Parathyroid adenoma (tissue), 2 donors: Measurements from ENCODE around the gene SLC24A3.

Experiments
- H2AFZ ChIP-seq: fragments of 300-600 bp; sonication (generic); one replicate; pipeline ENCODE4 v1.7.0; 2017; ENCODE audit warnings: antibody characterized with exemption, mild to moderate bottlenecking
- H3K27ac ChIP-seq: fragments of 300-600 bp; sonication (generic); one replicate; pipeline ENCODE4 v1.7.0; 2017
- H3K27me3 ChIP-seq: fragments of 300-600 bp; sonication (generic); one replicate; pipeline ENCODE4 v1.7.0; 2017; ENCODE audit warnings: low read length; ENCODE audit not compliant: control insufficient read depth, insufficient read depth
- H3K36me3 ChIP-seq: fragments of 300-600 bp; sonication (generic); one replicate; pipeline ENCODE4 v1.7.0; 2017; ENCODE audit warnings: low read length; ENCODE audit not compliant: control insufficient read depth, insufficient read depth
- H3K4me1 ChIP-seq: fragments of 300-600 bp; sonication (generic); one replicate; pipeline ENCODE4 v1.7.0; 2017; ENCODE audit warnings: control low read depth
- H3K4me2 ChIP-seq: fragments of 300-600 bp; sonication (generic); one replicate; pipeline ENCODE4 v1.7.0; 2017; ENCODE audit warnings: low read length
- H3K4me3 ChIP-seq: fragments of 300-600 bp; sonication (generic); one replicate; pipeline ENCODE4 v1.7.0; 2017; ENCODE audit warnings: low read depth, low read length
- H3K79me2 ChIP-seq: fragments of 300-600 bp; sonication (generic); one replicate; pipeline ENCODE4 v1.7.0; 2017; ENCODE audit warnings: control low read depth
- H3K9ac ChIP-seq: fragments of 300-600 bp; sonication (generic); one replicate; pipeline ENCODE4 v1.7.0; 2017; ENCODE audit warnings: mild to moderate bottlenecking
- H3K9me3 ChIP-seq: fragments of 300-600 bp; sonication (generic); one replicate; pipeline ENCODE4 v1.7.0; 2017; ENCODE audit warnings: low read length; ENCODE audit not compliant: control insufficient read depth
- TF ChIP-seq, protein P1 (sequence below): fragments of 300-600 bp; sonication (generic); IDR thresholded peaks from one replicate; pipeline ENCODE4 v1.7.0; 2017; ENCODE audit warnings: antibody characterized with exemption, mild to moderate bottlenecking
- donor health status: primary hyperparathyroidism.

The SLC24A3 gene

DNA sequence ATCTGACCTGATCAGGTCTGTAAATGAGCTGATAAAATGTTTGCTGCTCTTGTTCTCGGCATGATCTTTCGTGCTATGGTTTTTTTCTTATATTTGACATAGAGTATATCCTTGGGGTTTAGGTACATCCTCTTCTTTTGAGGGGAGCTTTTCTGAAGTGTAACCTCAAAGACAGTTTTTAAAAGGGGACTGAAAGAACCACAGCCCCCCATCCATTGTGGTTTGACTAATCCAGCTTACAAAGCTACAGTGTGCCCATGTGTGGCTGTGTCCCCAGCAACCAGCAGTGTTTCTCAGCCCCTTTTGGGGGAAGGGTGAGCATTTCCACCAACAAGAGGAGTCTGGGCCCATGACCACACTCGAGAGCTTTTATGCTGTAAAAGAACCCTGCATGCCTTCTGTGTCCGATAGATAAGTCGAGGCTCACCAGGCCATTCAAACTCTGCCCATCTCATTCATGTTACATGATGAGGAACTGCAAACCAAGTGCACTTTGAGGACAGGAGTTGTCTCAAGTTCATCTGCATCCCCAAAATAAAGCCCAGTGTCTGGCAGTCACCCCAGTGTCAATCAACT, 266.0 kb downstream of the SLC24A3 start:
- Histone ChIP-seq H3K36me3 (no peaks in the 10 kb centered on the region), H3K27me3 (no peaks in the 10 kb centered on the region), H3K9ac (no peak overlapping the region), H3K4me2 (no peak overlapping the region), H2AFZ (no peak overlapping the region), H3K79me2 (no peaks in the 10 kb centered on the region), H3K4me3 (no peak overlapping the region), H3K27ac (no peak overlapping the region), H3K4me1 (no peaks in the 10 kb centered on the region), H3K9me3 (no peaks in the 10 kb centered on the region)
- TF ChIP-seq, protein P1, sequence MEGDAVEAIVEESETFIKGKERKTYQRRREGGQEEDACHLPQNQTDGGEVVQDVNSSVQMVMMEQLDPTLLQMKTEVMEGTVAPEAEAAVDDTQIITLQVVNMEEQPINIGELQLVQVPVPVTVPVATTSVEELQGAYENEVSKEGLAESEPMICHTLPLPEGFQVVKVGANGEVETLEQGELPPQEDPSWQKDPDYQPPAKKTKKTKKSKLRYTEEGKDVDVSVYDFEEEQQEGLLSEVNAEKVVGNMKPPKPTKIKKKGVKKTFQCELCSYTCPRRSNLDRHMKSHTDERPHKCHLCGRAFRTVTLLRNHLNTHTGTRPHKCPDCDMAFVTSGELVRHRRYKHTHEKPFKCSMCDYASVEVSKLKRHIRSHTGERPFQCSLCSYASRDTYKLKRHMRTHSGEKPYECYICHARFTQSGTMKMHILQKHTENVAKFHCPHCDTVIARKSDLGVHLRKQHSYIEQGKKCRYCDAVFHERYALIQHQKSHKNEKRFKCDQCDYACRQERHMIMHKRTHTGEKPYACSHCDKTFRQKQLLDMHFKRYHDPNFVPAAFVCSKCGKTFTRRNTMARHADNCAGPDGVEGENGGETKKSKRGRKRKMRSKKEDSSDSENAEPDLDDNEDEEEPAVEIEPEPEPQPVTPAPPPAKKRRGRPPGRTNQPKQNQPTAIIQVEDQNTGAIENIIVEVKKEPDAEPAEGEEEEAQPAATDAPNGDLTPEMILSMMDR, result no peak

DNA sequence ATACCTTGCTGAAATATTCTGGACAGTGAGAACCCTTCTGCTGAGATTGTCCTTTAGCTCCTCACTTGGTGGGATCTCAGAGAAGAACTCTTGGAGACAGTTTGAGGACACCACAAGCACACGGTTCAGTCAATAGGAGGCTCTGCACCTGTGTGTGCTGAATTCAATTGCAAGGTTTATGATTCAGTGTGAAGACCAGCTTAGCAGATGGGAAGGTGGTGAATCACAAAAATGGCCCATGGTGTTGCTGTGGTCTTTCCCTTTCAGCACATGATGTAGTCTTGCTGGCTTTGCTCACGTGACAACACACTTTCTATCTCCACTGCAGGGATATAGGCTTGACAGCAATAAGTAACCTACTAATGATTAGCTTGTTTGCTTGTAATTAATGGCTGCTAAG, 270.3 kb downstream of the SLC24A3 start:
- Histone ChIP-seq H3K4me3 (no peak overlapping the region), H3K27ac (no peak overlapping the region), H2AFZ (no peak overlapping the region), H3K9me3 (no peaks in the 10 kb centered on the region), H3K9ac (no peak overlapping the region), H3K27me3 (no peaks in the 10 kb centered on the region), H3K36me3 (no peaks in the 10 kb centered on the region), H3K4me1 (no peaks in the 10 kb centered on the region), H3K4me2 (no peak overlapping the region), H3K79me2 (no peaks in the 10 kb centered on the region)
- TF ChIP-seq, protein P1, result no peak

DNA sequence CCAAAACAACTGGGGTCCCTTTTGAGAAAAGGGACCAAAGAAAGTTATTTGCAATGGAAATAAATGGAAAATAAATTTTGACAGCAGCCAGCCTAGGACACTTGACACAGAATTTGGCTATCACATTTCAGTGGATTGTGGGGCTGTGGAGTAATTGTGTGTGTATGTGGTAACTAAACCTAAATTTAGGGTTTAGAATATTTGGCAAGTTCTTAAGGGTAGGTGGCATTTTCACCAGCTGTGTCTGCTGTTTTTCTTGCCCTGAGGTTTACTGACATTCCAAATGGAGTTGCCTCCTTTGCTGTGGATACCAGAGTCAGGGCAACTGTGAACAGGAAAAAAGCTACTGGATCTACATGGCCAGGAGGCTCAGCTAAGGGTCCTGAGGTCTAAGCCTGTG, 270.9 kb downstream of the SLC24A3 start:
- Histone ChIP-seq H3K79me2 (no peaks in the 10 kb centered on the region), H3K4me2 (no peak overlapping the region), H3K4me3 (no peak overlapping the region), H3K27ac (no peak overlapping the region), H3K4me1 (no peaks in the 10 kb centered on the region), H3K9ac (no peak overlapping the region), H2AFZ (no peak overlapping the region), H3K9me3 (no peaks in the 10 kb centered on the region), H3K27me3 (no peaks in the 10 kb centered on the region), H3K36me3 (no peaks in the 10 kb centered on the region)
- TF ChIP-seq, protein P1, result no peak

DNA sequence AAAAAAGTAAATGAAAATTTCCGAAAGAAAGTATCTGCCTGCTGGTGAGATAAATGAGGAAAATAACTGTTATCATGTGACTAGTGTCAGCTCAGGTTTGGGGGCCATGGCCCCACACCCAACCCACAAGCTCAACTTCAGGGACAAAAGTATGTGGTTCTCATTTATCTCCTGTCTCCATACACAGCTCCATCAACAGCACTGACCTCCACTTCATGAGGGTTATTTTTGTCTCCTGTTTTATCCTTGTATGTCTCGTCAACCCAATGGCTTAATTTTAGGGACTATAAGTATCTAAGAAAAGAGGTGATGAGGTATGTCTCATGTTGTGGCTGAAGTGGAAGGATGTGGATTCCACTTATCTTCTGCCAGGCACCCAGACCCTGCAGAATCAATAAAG, 274.0 kb downstream of the SLC24A3 start:
- no peaks in the 10 kb centered on the region for H3K36me3 ChIP-seq
- TF ChIP-seq, protein P1, result no peak
- H3K9ac ChIP-seq, result no peak overlapping the region

DNA sequence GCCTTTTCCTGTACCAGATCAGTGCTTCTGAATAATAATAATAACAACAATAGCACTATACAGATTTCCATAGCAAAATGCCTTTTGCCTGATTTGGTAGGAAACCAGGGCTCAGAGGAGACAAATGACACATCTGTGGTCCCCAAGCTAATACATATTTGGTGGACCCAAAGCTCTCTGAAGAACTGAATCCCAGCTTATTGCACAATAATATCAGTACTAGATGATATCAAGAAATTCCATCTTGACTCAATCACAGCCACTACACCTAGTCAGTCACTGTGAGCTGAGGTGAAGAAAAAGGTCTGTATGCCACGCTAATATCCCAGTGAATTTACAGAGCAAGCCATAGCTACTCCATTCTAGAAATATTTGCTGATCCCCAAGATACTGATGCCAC, 275.0 kb downstream of the SLC24A3 start:
- no peaks in the 10 kb centered on the region for H3K4me1 ChIP-seq

More for the DNA sequence above, 274.0 kb downstream of the SLC24A3 start:
- Histone ChIP-seq H2AFZ (no peak overlapping the region), H3K79me2 (no peaks in the 10 kb centered on the region), H3K9me3 (no peaks in the 10 kb centered on the region), H3K4me1 (no peaks in the 10 kb centered on the region), H3K4me3 (no peak overlapping the region), H3K27ac (no peak overlapping the region), H3K27me3 (no peaks in the 10 kb centered on the region), H3K4me2 (no peak overlapping the region)

More for the DNA sequence above, 275.0 kb downstream of the SLC24A3 start:
- Histone ChIP-seq H2AFZ (no peak overlapping the region), H3K79me2 (no peaks in the 10 kb centered on the region), H3K27ac (no peak overlapping the region), H3K9ac (no peak overlapping the region), H3K4me2 (no peak overlapping the region), H3K9me3 (no peaks in the 10 kb centered on the region), H3K36me3 (no peaks in the 10 kb centered on the region), H3K27me3 (no peaks in the 10 kb centered on the region), H3K4me3 (no peak overlapping the region)
- TF ChIP-seq, protein P1, result no peak
